ENCODE data around the gene EVX1.

Gene EVX1

GRCh38 chr7:27205325-27206280 is 37.0 kb upstream of the EVX1 start:
- DNase-seq = no peak

GRCh38 chr7:27207348-27207985 is 35.1 kb upstream of the EVX1 start:
- DNase-seq = no peak

DNA sequence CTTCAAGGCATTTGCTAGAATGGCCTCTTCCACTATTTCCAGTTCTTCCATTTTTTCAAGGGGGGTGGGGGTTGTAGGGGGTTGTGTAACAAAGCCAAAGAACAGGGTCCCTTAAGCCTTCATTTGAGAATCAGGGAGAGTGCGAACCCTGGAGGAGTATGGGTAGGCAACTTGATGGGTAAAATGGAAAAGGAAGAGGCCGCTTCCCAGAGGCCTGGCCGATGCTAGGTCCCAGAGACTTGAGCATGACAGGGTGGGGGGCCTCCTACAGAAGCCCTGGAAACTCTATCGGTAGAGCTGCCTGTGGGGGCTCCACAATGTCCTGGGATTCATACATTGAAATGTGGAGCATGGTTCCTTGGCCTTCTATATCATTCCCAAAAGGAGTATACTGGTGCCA is 33.6 kb upstream of the EVX1 start:
- DNase-seq = no peak

DNA sequence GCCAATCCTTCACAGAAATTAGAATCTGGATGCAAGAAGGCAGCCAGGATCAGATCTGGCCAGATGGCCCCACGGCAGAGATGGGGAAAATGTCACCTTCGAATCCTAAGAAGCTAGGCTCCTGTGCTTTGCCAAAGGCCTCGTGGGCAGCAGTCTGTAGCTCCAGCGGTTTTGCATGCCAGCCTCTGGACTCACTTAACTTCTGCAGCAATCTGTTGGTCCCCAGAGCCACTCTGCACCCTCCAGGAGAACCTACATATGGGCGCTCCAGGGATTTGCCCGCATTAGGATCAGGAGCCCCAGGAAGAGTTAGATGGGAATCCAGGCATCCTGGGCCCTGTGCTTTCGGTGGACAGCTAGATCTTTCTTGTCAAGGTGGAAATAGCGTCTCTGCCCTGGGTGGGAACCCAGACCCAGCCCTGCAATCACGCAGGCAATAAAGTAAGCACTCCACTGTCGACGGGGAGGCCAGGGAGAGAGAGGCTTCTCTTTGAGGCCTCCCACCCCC is 32.6 kb upstream of the EVX1 start:
- no peak for DNase-seq

- DNase-seq = peak in 2 of 5 experiments; percentile 29 to 41
Observed at GRCh38 chr7:27210441-27211083, 32.0 kb upstream of the EVX1 start.

DNA sequence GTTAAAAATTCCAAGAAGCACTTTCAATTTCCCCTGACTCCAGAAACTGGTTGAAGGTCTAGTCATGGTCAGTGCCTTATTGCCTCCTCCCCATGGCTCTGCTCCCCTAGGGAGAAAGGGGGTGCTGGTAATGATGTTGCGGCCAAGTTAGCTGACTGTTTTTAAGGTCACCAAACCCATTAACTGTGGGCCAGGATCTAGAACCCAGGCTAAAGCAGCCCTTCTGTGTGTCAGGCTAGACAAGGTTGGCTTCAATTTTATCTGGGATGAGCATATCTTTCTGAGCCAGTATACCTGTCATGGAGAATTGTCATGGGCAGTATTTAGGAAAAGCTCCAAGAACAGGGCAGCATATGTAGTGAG is 31.5 kb upstream of the EVX1 start:
- no peak for DNase-seq

- DNase-seq = no peak
Observed at GRCh38 chr7:27211764-27212204, 30.8 kb upstream of the EVX1 start.

DNA sequence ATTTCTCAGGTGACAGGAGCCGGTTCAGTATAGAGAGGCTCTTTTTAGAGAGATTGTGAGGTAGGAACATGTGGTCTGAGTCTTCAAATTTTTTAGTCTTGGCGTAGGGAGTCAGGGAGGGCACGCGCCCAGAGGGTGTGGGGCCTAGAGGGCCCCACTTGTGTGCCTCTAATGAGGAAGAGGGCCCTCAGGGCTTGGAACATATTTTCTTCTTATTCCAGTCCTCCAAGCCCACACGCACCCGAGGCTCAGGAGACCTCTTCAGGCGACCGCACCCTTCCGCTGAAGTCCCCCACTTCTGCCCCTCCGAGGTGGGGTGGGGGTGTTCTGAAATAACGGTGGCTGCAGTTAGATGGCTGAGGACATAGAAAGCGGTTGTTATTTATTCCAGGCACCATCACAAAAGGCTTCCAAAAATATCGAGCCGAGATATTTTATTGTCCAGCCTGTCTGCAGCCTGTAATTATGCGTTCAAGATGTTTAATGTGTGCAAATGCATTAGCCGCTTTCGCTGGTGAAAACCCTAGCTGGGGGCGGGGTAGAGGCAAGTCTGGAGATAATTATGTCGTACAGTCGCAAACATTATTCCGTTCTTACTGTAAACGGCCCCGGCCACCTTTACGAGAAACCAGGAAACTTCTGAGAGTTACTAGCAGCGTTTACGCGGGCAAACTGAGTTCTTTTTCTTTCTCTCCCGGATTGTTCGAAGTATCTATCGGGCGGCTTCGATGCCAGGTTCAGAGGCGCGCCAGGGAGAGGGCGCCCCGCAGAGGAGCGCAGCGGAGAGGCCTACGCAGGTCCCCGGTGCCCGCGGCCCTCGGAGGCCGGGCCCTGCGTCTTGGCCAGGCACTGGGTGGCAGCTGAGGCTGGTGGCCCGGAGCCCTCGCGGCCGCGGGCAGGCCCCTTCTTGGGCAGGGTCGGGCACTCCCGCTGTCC is 29.8 kb upstream of the EVX1 start:
- DNase-seq = no peak

DNA sequence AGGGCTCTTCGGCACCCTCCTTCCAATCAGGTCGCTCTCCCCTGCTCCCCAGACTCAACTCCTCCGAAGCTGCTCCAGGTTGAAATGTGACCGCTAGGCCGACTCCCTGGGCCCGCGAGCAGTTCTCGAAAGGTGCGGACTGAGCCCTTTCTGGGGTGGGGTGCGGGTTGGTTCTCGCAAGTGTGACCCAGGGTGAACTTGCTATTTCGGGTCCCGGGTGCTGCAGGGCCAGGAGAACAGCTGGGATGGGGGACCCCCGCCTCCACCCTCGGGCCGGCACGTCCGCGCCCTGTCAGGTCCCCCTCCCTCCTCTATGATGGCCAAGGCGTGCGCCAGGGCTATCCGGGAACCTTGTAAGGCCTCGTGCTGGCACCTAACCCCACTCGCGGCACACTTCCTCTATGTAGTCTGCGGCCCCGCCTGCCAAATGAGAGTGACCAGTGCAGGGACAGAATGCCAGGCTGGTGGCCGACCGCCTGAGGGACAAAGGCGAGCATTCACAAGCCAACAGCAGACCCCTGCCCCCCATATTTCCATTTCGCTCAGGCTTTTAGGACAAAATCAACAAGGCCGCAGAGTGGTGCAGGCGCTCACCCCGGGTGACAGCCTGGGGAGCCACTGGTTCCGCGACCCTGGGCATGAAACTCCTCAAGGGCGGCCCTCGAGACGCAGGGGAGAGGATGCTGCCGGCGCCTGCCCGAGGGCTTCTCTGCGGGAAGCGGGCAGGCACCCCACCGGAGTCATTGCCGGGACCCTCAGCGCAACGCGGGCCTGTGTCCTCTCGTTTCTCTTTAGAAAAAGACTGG is 29.0 kb upstream of the EVX1 start:
- DNase-seq = no peak

DNA sequence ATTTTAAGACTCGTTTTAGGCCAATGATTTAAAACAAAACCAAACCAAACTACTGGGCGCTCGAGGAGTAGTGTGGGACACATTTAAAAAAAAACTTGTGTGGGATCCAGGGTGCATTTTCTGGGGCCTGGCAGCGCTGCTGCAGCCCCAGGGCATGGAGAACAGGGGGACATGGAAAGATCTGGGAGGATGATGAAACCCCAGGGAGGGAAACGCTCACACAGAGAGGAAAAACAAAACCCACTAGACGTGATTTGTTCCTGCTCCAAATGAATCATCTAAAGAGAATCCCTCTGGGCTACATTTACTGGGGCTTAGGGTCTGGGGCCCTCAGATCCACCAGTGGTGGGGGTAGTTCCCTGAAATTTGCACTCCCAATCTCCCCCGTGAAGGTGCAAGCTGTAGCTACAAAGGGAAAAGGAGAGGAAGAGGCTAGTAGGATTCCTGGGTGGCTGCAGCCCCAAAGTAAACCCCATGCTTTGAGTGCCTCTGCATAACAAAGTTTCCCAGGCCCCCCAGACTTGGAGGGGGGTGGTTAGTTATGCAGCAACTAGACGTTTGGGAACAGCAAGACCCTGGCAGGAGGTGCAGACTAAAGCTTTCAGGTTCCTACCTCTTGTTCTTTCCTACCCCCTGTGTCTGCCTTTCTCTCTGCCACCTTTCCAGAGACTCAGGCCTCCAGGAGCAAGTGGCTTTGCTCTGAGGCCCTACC is 28.2 kb upstream of the EVX1 start:
- DNase-seq = no peak

DNA sequence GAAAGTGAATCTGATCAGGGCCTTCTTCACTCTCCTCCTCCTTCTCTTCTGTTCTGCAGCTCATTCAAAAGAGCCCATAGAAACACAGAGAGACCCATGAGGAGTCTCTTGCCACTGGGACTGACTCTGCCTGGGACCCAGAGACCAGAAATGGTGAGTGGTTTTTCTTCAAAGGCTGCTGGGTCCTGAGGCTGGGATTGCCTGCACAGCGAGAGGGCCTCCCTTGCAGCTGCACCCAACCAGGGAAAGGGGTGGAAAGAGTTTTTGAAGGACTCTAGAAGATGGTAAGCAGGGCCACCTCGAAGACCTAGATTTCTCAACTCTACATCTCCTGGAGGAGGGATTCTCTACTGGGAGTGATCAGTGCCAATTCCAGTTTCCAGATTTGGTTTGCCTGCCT is 27.2 kb upstream of the EVX1 start:
- DNase-seq = no peak

DNA sequence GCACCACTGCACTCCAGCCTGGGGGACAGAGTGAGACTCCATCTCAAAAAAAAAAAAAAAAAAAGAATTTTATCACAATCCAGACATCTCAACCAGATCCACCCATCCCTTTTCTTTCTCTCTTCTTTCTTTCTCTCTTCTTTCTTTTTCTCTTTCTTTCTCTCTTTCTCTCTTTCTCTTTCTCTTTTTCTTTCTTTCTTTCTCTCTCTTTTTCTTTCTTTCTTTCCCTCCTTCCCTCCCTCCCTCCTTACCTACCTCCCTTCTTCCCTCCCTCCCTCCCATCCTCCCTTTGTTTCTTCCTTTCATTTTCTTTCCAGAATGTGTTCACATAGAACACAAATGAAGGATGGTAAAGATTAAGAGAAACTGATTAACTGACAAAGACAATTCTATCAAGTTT is 24.7 kb upstream of the EVX1 start:
- no peak for DNase-seq

GRCh38 chr7:27219821-27220220 is 22.8 kb upstream of the EVX1 start:
- DNase-seq = no peak

DNA sequence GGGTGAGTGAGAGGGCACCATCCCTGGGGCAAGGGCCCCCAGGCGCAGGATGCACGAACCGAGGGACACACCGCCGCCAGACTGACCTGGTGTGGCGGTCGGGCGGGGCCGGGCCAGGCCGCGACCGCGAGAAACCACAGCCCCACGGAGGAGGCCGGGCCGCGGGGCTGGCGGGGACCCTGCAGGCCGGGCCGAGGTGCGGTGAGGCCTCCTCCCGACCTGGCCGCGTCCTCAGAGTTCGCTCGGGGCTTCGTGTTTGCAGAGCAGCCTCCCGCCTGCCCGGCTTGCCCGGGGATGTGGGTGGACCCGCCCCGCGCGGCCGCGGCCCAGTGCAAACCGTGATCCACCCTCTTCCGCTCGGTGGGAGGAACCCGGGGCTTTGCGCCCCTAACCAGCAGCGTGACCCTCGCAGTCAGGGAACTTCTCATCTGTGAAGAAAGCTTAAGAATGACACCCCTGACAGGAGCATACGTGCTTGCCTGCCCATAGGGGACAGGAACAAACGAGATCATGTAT is 22.1 kb upstream of the EVX1 start:
- DNase-seq = no peak

GRCh38 chr7:27221201-27221797 is 21.3 kb upstream of the EVX1 start:
- DNase-seq = no peak

DNA sequence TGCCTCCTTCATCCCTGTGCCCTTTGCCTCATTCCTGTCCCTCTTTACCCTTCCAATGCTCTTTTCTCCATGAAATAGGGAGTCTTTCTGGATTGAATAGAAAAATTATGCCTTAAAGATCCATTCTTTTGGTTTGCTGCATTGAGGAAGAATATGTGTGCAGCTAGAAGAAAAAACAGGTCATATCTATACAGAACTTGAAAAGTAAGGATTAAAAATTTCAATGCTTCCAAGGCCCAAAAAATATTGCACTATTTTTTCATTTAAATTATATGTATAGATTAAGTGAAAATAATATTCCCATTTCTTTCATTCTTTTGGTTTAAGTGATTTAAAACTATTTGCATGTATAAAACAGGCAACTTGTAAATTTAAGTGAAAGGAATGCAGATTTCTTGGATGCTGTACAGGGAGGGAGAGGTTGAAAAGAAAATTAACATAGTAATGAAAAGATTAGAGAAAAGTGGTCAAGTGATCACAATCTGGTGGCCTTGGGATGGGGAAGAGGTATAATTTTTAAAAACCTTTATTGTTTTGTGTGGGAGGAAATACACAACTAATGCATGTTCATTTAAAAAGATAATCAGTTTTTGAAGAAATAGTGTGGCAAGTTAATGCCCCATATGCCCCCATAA is 18.5 kb upstream of the EVX1 start:
- no peak for DNase-seq

DNA sequence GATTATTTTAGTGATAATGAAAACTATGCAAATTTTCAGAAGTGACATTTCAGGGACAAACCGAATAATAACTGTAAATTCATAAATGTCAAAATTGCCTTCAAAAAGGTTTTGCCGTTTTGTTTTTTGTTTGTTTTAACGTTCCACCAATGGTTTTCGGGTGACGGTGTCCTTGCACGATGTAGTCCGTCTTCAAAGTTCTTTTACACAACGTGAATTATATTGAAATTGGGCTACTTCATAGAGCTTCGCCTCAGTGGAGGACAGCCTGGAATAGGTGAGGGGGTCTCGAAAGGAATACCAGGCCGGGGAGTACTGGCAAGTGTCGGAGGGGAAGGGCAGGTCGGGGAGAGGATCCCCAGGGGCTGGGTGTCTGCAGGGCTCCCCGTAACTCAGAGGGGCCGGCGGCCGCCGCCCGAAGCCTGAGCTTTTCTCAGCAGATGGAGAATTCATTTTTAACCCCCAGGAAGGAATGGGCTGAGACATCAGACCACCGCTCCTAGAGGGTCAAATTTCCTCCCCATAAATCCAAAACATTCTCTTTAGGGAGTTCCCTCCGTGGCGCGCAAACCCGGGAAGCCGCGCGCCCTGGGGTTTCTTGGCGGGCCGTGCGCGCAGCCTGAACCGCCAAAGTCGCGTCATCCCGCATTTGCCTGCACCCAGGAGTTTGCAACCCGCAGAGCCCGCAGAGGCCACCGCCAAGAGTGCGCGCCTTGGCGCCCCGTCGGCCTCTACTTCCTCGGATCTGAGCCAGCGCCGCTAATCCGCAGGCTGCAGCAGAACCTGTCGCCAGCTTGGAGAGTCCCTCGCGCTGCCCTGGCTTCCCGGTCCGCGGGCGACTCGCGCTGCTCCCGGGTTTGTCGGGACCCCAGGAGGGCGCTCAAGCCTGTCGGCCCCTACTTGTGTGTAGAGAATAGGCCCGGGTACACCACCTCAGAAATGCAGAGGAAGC is 17.3 kb upstream of the EVX1 start:
- DNase-seq = no peak

DNA sequence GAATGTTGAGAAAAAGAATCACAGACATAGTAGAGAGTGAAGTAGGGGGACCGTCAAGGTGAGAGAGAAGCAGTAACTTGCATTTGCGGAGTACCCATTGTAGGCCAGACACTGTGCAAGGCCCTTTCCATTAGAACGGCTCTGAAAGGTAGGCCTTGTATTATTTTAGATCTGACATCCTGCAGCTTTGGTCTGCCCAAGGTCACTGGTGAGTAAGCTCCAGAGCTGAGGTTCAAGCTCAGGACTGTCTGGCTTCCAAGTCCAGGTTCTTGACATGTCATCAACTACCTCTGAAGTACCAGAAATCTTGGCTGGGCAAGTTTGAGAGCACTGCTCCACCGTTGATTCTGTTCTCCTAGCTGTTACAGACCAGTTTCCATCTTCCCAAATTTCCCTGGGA is 13.2 kb upstream of the EVX1 start:
- DNase-seq = no peak

Data from T-helper 2 cell (primary cell).